ENCODE data around the gene SPATA16. TPM values are rescaled to one million over a fixed set of nuclear protein-coding genes. Genes with fewer than 3 reads are reported as not detected.

SPATA16 gene
- total RNA-seq, 2 donors from 2014 or later, result not detected

GRCh38 chr3:172939651-172940293 is 201.3 kb downstream of the SPATA16 start:
- no peaks in the 10 kb centered on the region for H3K36me3 Mint-ChIP-seq
- H3K27ac Mint-ChIP-seq, result no peak overlapping the region
- H3K4me3 Mint-ChIP-seq, result no peak overlapping the region
- no peak for ATAC-seq
- DNase-seq (ENCODE audit: low spot score), result no peak
- H3K27me3 Mint-ChIP-seq, result peaks cover 0 to 11% of the 10 kb centered on the region in 2 donors
- no peaks in the 10 kb centered on the region for H3K4me1 Mint-ChIP-seq (ENCODE audit: low read depth in 2 of 2)
- H3K9me3 Mint-ChIP-seq, result no peaks in the 10 kb centered on the region

- no peaks in the 10 kb centered on the region for H3K4me1 Mint-ChIP-seq (ENCODE audit: low read depth in 2 of 2)
- no peaks in the 10 kb centered on the region for H3K9me3 Mint-ChIP-seq
- H3K36me3 Mint-ChIP-seq, result no peaks in the 10 kb centered on the region
Observed at GRCh38 chr3:172938788-172939187, 202.2 kb downstream of the SPATA16 start.

GRCh38 chr3:172931746-172932285 is 209.2 kb downstream of the SPATA16 start:
- ATAC-seq (no peak), DNase-seq (ENCODE audit: low spot score) (no peak)
- Mint-ChIP-seq H3K9me3 (peaks cover 2% of the 10 kb centered on the region), H3K27ac (no peak overlapping the region), H3K36me3 (no peaks in the 10 kb centered on the region), H3K4me1 (ENCODE audit: low read depth in 2 of 2) (no peaks in the 10 kb centered on the region), H3K27me3 (peaks cover 0 to 6% of the 10 kb centered on the region in 2 donors), H3K4me3 (no peak overlapping the region)

More at GRCh38 chr3:172938788-172939187, 202.2 kb downstream of the SPATA16 start:
- no peak overlapping the region for H3K27ac Mint-ChIP-seq
- ATAC-seq (no peak), DNase-seq (ENCODE audit: low spot score) (no peak)
- H3K4me3 Mint-ChIP-seq, result no peak overlapping the region
- peaks cover 0 to 11% of the 10 kb centered on the region in 2 donors for H3K27me3 Mint-ChIP-seq

GRCh38 chr3:172929451-172929850 is 211.6 kb downstream of the SPATA16 start:
- no peak overlapping the region for H3K4me3 Mint-ChIP-seq
- no peaks in the 10 kb centered on the region for H3K36me3 Mint-ChIP-seq
- ATAC-seq (no peak), DNase-seq (ENCODE audit: low spot score) (no peak)
- H3K27me3 Mint-ChIP-seq, result peaks cover 0 to 6% of the 10 kb centered on the region in 2 donors
- no peaks in the 10 kb centered on the region for H3K4me1 Mint-ChIP-seq (ENCODE audit: low read depth in 2 of 2)
- H3K9me3 Mint-ChIP-seq, result peaks cover 2% of the 10 kb centered on the region
- H3K27ac Mint-ChIP-seq, result no peak overlapping the region

- H3K9me3 Mint-ChIP-seq, result no peaks in the 10 kb centered on the region
- no peak overlapping the region for H3K4me3 Mint-ChIP-seq
- no peaks in the 10 kb centered on the region for H3K36me3 Mint-ChIP-seq
- no peak overlapping the region for H3K27ac Mint-ChIP-seq
- no peaks in the 10 kb centered on the region for H3K4me1 Mint-ChIP-seq (ENCODE audit: low read depth in 2 of 2)
- ATAC-seq (no peak), DNase-seq (ENCODE audit: low spot score) (no peak)
- H3K27me3 Mint-ChIP-seq, result no peaks in the 10 kb centered on the region
Observed at GRCh38 chr3:172924546-172924945, 216.5 kb downstream of the SPATA16 start.

- no peak for DNase-seq (ENCODE audit: low spot score)
- no peaks in the 10 kb centered on the region for H3K9me3 Mint-ChIP-seq
- H3K4me1 Mint-ChIP-seq (ENCODE audit: low read depth in 2 of 2), result no peaks in the 10 kb centered on the region
- no peak overlapping the region for H3K27ac Mint-ChIP-seq
- no peaks in the 10 kb centered on the region for H3K27me3 Mint-ChIP-seq
- no peaks in the 10 kb centered on the region for H3K36me3 Mint-ChIP-seq
- H3K4me3 Mint-ChIP-seq, result no peak overlapping the region
- ATAC-seq, result no peak
Observed at GRCh38 chr3:172919297-172919683, 221.7 kb downstream of the SPATA16 start.

GRCh38 chr3:172918568-172919296 is 222.3 kb downstream of the SPATA16 start:
- ATAC-seq (no peak), DNase-seq (ENCODE audit: low spot score) (no peak)
- no peaks in the 10 kb centered on the region for H3K36me3 Mint-ChIP-seq
- no peak overlapping the region for H3K4me3 Mint-ChIP-seq
- no peak overlapping the region for H3K27ac Mint-ChIP-seq
- H3K27me3 Mint-ChIP-seq, result peaks cover 0 to 2% of the 10 kb centered on the region in 2 donors
- H3K9me3 Mint-ChIP-seq, result no peaks in the 10 kb centered on the region
- H3K4me1 Mint-ChIP-seq (ENCODE audit: low read depth in 2 of 2), result no peaks in the 10 kb centered on the region

- ATAC-seq (no peak), DNase-seq (ENCODE audit: low spot score) (no peak)
- Mint-ChIP-seq H3K27ac (no peak overlapping the region), H3K36me3 (no peaks in the 10 kb centered on the region), H3K4me1 (ENCODE audit: low read depth in 2 of 2) (no peaks in the 10 kb centered on the region), H3K4me3 (no peak overlapping the region), H3K27me3 (peaks cover 2 to 8% of the 10 kb centered on the region in 2 donors), H3K9me3 (no peaks in the 10 kb centered on the region)
Observed at GRCh38 chr3:172918165-172918564, 222.9 kb downstream of the SPATA16 start.

- Mint-ChIP-seq H3K27me3 (peaks cover 3 to 24% of the 10 kb centered on the region in 2 donors), H3K4me3 (no peak overlapping the region), H3K36me3 (no peaks in the 10 kb centered on the region), H3K27ac (no peak overlapping the region), H3K4me1 (ENCODE audit: low read depth in 2 of 2) (no peaks in the 10 kb centered on the region), H3K9me3 (no peaks in the 10 kb centered on the region)
- ATAC-seq (no peak), DNase-seq (ENCODE audit: low spot score) (no peak)
Observed at GRCh38 chr3:172915911-172916514, 225.0 kb downstream of the SPATA16 start.

GRCh38 chr3:172914854-172915253 is 226.2 kb downstream of the SPATA16 start:
- no peak overlapping the region for H3K27ac Mint-ChIP-seq
- H3K27me3 Mint-ChIP-seq, result peaks cover 9 to 26% of the 10 kb centered on the region in 2 donors
- no peaks in the 10 kb centered on the region for H3K36me3 Mint-ChIP-seq
- no peaks in the 10 kb centered on the region for H3K4me1 Mint-ChIP-seq (ENCODE audit: low read depth in 2 of 2)
- DNase-seq (ENCODE audit: low spot score) (no peak), ATAC-seq (no peak)
- peaks cover 6% of the 10 kb centered on the region for H3K9me3 Mint-ChIP-seq
- no peak overlapping the region for H3K4me3 Mint-ChIP-seq

- Mint-ChIP-seq H3K27ac (no peak overlapping the region), H3K36me3 (no peaks in the 10 kb centered on the region), H3K27me3 (peaks cover 9 to 26% of the 10 kb centered on the region in 2 donors), H3K4me3 (no peak overlapping the region), H3K9me3 (peaks cover 6% of the 10 kb centered on the region), H3K4me1 (ENCODE audit: low read depth in 2 of 2) (no peaks in the 10 kb centered on the region)
- no peak for DNase-seq (ENCODE audit: low spot score)
- ATAC-seq, result no peak
Observed at GRCh38 chr3:172913911-172914655, 227.0 kb downstream of the SPATA16 start.

- DNase-seq (ENCODE audit: low spot score) (no peak), ATAC-seq (no peak)
- no peak overlapping the region for H3K27ac Mint-ChIP-seq
- H3K9me3 Mint-ChIP-seq, result peaks cover 6% of the 10 kb centered on the region
- no peak overlapping the region for H3K4me3 Mint-ChIP-seq
- no peaks in the 10 kb centered on the region for H3K4me1 Mint-ChIP-seq (ENCODE audit: low read depth in 2 of 2)
- peaks cover 9 to 26% of the 10 kb centered on the region in 2 donors for H3K27me3 Mint-ChIP-seq
- H3K36me3 Mint-ChIP-seq, result no peaks in the 10 kb centered on the region
Observed at GRCh38 chr3:172911142-172911541, 229.9 kb downstream of the SPATA16 start.

GRCh38 chr3:172908771-172909270 is 232.2 kb downstream of the SPATA16 start:
- H3K4me1 Mint-ChIP-seq (ENCODE audit: low read depth in 2 of 2), result no peaks in the 10 kb centered on the region
- no peak overlapping the region for H3K4me3 Mint-ChIP-seq
- H3K27ac Mint-ChIP-seq, result no peak overlapping the region
- no peak for ATAC-seq
- DNase-seq (ENCODE audit: low spot score), result no peak
- H3K9me3 Mint-ChIP-seq, result peaks cover 6% of the 10 kb centered on the region
- peaks cover 9 to 25% of the 10 kb centered on the region in 2 donors for H3K27me3 Mint-ChIP-seq
- H3K36me3 Mint-ChIP-seq, result no peaks in the 10 kb centered on the region
